Astrocyte (in vitro differentiated cells and primary cell): Measurements from ENCODE around the gene FOXP3. TPM values are rescaled to one million over a fixed set of nuclear protein-coding genes. Genes with fewer than 3 reads are reported as not detected.

Experiments
- DNase-seq: peaks from one replicate; pipeline ENCODE4 v3.0.0-alpha.2; 2010; ENCODE audit warnings: low read depth
- FAIRE-seq: peaks from 2 replicates; lab custom pipeline; 2011; peaks lifted over from hg19 to GRCh38; lab: Jason Lieb, UNC
- H2AFZ ChIP-seq: 2 replicates; pipeline ENCODE4 v1.6.0; 2012; ENCODE audit warnings: low read depth, low read length, inconsistent platforms
- H3K27ac ChIP-seq: 2 replicates; pipeline ENCODE4 v1.5.1; 2011; ENCODE audit warnings: low read depth, low read length, inconsistent platforms
- H3K27me3 ChIP-seq: 2 replicates; pipeline ENCODE4 v1.6.0; 2011; ENCODE audit warnings: low read length, inconsistent platforms; ENCODE audit not compliant: insufficient read depth
- H3K36me3 ChIP-seq: 2 replicates; pipeline ENCODE4 v1.5.1; 2011; ENCODE audit warnings: low read length, inconsistent platforms; ENCODE audit not compliant: insufficient read depth
- H3K4me1 ChIP-seq: 2 replicates; pipeline ENCODE4 v1.5.1; 2011; ENCODE audit warnings: low read length, inconsistent platforms; ENCODE audit not compliant: insufficient read depth
- H3K4me2 ChIP-seq: 2 replicates; pipeline ENCODE4 v1.6.0; 2012; ENCODE audit warnings: low read length, inconsistent platforms
- H3K4me3 ChIP-seq: 2 replicates; pipeline ENCODE4 v1.5.1; 2011; ENCODE audit warnings: low read depth, mild to moderate bottlenecking, low read length, inconsistent platforms; ENCODE audit not compliant: insufficient read depth
- H3K79me2 ChIP-seq: 2 replicates; pipeline ENCODE4 v1.6.0; 2012; ENCODE audit warnings: mild to moderate bottlenecking, low read length, inconsistent platforms; ENCODE audit not compliant: insufficient read depth
- H3K9ac ChIP-seq: 2 replicates; pipeline ENCODE4 v1.6.0; 2012; ENCODE audit warnings: mild to moderate bottlenecking, low read length, inconsistent platforms
- H3K9me3 ChIP-seq: 2 replicates; pipeline ENCODE4 v1.5.1; 2012; ENCODE audit warnings: low read depth, mild to moderate bottlenecking, low read length, inconsistent platforms; ENCODE audit not compliant: insufficient read depth
- H4K20me1 ChIP-seq: 2 replicates; pipeline ENCODE4 v1.6.0; 2012; ENCODE audit warnings: low read length, inconsistent platforms; ENCODE audit not compliant: insufficient read depth
- H3K27ac Mint-ChIP-seq: one replicate; pipeline ENCODE4 v1.8.0; 2021; ENCODE audit warnings: mild to moderate bottlenecking, mixed read lengths; ENCODE audit not compliant: unreplicated experiment
- H3K27me3 Mint-ChIP-seq: one replicate; pipeline ENCODE4 v1.8.0; 2021; ENCODE audit warnings: low read depth, mixed read lengths; ENCODE audit not compliant: unreplicated experiment
- H3K36me3 Mint-ChIP-seq: one replicate; pipeline ENCODE4 v1.8.0; 2021; ENCODE audit warnings: low read depth, mixed read lengths; ENCODE audit not compliant: unreplicated experiment
- H3K4me1 Mint-ChIP-seq: one replicate; pipeline ENCODE4 v1.8.0; 2021; ENCODE audit warnings: low read depth, mixed read lengths; ENCODE audit not compliant: unreplicated experiment
- H3K4me3 Mint-ChIP-seq: one replicate; pipeline ENCODE4 v1.8.0; 2021; ENCODE audit warnings: mild to moderate bottlenecking, moderate library complexity, mixed read lengths; ENCODE audit not compliant: unreplicated experiment
- H3K9me3 Mint-ChIP-seq: one replicate; pipeline ENCODE4 v1.8.0; 2021; ENCODE audit warnings: mild to moderate bottlenecking, mixed read lengths; ENCODE audit not compliant: unreplicated experiment
- EZH2 ChIP-seq: IDR thresholded peaks from 2 replicates; pipeline ENCODE4 v1.6.1; 2012; ENCODE audit warnings: mild to moderate bottlenecking, low read length, inconsistent platforms; ENCODE audit not compliant: insufficient read depth
- total RNA-seq: library from RNA; stranded (reverse); gene quantifications from 2 replicates; pipeline ENCODE4 v1.2.1, GENCODE V29; 2021
- TF ChIP-seq, protein P1 (sequence below): IDR thresholded peaks from 2 replicates; pipeline ENCODE4 v1.5.1; 2011; ENCODE audit warnings: low read depth, mild to moderate bottlenecking, inconsistent platforms, low read length, moderate library complexity; ENCODE audit not compliant: insufficient read depth

Gene FOXP3
- total RNA-seq, 1 donor from 2014 or later: 0.09 TPM

DNA sequence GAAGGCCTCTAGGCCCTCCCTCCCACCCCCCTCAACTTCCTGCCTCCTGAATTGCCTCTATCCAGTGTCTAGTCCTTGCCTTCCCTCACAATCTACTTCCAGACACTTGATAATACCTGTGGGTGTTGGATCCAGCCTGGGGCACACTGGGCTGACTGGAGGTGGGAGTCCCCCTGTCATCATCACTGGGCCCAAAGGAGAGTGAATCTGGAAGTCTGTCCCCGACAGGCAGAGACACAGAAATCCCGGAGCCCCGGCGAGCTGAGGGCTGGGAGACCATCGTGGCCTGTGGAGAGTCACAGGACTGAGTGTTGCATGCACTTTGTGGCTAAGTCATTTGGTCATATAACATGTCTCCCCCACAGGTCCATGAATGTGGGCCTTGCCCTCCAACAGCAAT, 56.1 kb downstream of the FOXP3 start:
- no peaks in the 10 kb centered on the region for H3K4me1 ChIP-seq
- no peaks in the 10 kb centered on the region for H3K27me3 ChIP-seq
- no peak overlapping the region for H3K4me2 ChIP-seq
- Mint-ChIP-seq H3K27ac (no peak overlapping the region), H3K36me3 (no peaks in the 10 kb centered on the region), H3K9me3 (no peaks in the 10 kb centered on the region), H3K27me3 (peaks cover 7% of the 10 kb centered on the region), H3K4me3 (no peak overlapping the region), H3K4me1 (no peaks in the 10 kb centered on the region)
- no peak overlapping the region for H2AFZ ChIP-seq
- no peak overlapping the region for H3K27ac ChIP-seq
- no peaks in the 10 kb centered on the region for H3K9me3 ChIP-seq
- no peaks in the 10 kb centered on the region for H3K36me3 ChIP-seq
- no peaks in the 10 kb centered on the region for H3K79me2 ChIP-seq
- DNase-seq (no peak), FAIRE-seq (no peak)
- TF ChIP-seq, protein P1, sequence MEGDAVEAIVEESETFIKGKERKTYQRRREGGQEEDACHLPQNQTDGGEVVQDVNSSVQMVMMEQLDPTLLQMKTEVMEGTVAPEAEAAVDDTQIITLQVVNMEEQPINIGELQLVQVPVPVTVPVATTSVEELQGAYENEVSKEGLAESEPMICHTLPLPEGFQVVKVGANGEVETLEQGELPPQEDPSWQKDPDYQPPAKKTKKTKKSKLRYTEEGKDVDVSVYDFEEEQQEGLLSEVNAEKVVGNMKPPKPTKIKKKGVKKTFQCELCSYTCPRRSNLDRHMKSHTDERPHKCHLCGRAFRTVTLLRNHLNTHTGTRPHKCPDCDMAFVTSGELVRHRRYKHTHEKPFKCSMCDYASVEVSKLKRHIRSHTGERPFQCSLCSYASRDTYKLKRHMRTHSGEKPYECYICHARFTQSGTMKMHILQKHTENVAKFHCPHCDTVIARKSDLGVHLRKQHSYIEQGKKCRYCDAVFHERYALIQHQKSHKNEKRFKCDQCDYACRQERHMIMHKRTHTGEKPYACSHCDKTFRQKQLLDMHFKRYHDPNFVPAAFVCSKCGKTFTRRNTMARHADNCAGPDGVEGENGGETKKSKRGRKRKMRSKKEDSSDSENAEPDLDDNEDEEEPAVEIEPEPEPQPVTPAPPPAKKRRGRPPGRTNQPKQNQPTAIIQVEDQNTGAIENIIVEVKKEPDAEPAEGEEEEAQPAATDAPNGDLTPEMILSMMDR: no peak
- TF ChIP-seq EZH2: no peak
- no peaks in the 10 kb centered on the region for H4K20me1 ChIP-seq
- H3K9ac ChIP-seq: no peak overlapping the region
- H3K4me3 ChIP-seq: no peak overlapping the region

DNA sequence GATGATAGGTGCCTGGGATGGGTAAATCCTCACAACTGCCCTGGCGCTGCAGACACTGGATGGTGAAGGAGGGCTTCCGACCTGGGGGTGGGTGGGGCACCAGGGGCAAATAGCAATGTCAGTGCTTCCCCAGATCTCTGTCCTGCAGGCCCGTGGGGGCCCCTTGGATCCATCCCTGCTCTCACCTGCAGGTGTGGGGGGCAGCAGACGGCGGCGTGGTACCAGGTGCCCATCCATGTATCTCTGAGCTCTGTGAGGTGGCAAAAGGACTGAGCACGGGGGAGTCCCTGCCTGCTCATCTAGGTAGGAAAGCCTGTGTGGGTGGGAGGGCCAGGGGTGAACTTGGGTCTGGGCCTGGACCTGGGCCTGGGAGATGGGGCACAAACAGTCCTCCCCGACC, 58.0 kb downstream of the FOXP3 start:
- no peaks in the 10 kb centered on the region for H3K79me2 ChIP-seq
- H4K20me1 ChIP-seq: no peaks in the 10 kb centered on the region
- H3K4me3 ChIP-seq: no peak overlapping the region
- no peaks in the 10 kb centered on the region for H3K9me3 Mint-ChIP-seq
- no peaks in the 10 kb centered on the region for H3K36me3 Mint-ChIP-seq
- H3K9me3 ChIP-seq: no peaks in the 10 kb centered on the region
- no peak overlapping the region for H3K27ac Mint-ChIP-seq
- H2AFZ ChIP-seq: no peak overlapping the region
- H3K27ac ChIP-seq: no peak overlapping the region
- no peak overlapping the region for H3K4me2 ChIP-seq
- no peaks in the 10 kb centered on the region for H3K27me3 ChIP-seq
- H3K27me3 Mint-ChIP-seq: peaks cover 5% of the 10 kb centered on the region
- H3K36me3 ChIP-seq: no peaks in the 10 kb centered on the region
- no peak overlapping the region for H3K4me3 Mint-ChIP-seq
- no peak for FAIRE-seq
- TF ChIP-seq EZH2: no peak
- TF ChIP-seq, protein P1: no peak
- no peak overlapping the region for H3K9ac ChIP-seq
- no peaks in the 10 kb centered on the region for H3K4me1 ChIP-seq
- no peaks in the 10 kb centered on the region for H3K4me1 Mint-ChIP-seq
- DNase-seq: no peak

DNA sequence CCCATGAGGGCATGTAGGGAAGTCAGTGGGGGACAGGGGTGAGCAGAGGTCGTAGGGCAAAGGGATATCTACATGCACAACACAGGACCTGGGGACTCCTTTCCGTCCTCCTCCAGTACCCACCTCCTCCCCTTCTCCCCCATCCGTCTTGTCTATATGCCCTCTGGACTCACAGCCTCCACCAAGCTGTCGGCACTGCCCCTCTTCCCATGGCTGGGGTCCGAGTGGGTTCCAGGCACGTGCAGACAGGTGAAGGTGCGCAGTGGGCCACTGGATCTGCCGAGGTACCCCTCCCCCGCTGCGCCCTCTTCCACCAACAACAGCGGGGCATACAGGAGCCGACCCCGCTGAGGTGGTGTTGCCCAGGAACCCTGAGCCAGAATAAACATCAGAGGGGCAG, 59.1 kb downstream of the FOXP3 start:
- Histone ChIP-seq H2AFZ (no peak overlapping the region), H3K27me3 (no peaks in the 10 kb centered on the region), H3K27ac (no peak overlapping the region), H3K4me1 (no peaks in the 10 kb centered on the region), H3K9ac (no peak overlapping the region), H3K4me3 (no peak overlapping the region), H3K36me3 (no peaks in the 10 kb centered on the region), H3K9me3 (no peaks in the 10 kb centered on the region), H3K4me2 (no peak overlapping the region), H3K79me2 (no peaks in the 10 kb centered on the region), H4K20me1 (no peaks in the 10 kb centered on the region)
- Mint-ChIP-seq H3K36me3 (no peaks in the 10 kb centered on the region), H3K4me3 (no peak overlapping the region), H3K4me1 (no peaks in the 10 kb centered on the region), H3K27me3 (peaks cover 2% of the 10 kb centered on the region), H3K9me3 (no peaks in the 10 kb centered on the region), H3K27ac (no peak overlapping the region)
- DNase-seq (no peak), FAIRE-seq (no peak)
- no peak for TF ChIP-seq EZH2
- TF ChIP-seq, protein P1: no peak
